ENCODE measurements around the gene YIPF1. TPM values are rescaled to one million over a fixed set of nuclear protein-coding genes. Genes with fewer than 3 reads are reported as not detected.

The YIPF1 gene
- total RNA-seq, 4 donors from 2014 or later = 6.7 to 25.9 (median 14.8) TPM

- peak overlapping the region; percentile 53 to 97 for H3K4me3 ChIP-seq
- DNase-seq = no peak
- no peaks in the 10 kb centered on the region for H3K27me3 ChIP-seq
- no peaks in the 10 kb centered on the region for H3K36me3 ChIP-seq
- no peaks in the 10 kb centered on the region for H3K4me1 ChIP-seq
- intact Hi-C loops (cut with DNase I; ENCODE audit: low total_unique reads) = no loop called here
- H3K9me3 ChIP-seq = peaks cover 0 to 5% of the 10 kb centered on the region in 2 donors
- H3K27ac ChIP-seq = peak overlapping the region; percentile 87 to 91
- TF ChIP-seq CTCF (IDR thresholded peaks at IDR 0.05) = no peak
- TF ChIP-seq POLR2A (IDR thresholded peaks at IDR 0.05) = no peak
These were observed 51.0 kb downstream of the YIPF1 start for GRCh38 chr1:53838654-53838974.

- no peaks in the 10 kb centered on the region for H3K36me3 ChIP-seq
- peak within 1 kb of the TSS; percentile 87 to 91 for H3K27ac ChIP-seq
- DNase-seq = peak; percentile 89 to 90
- H3K27me3 ChIP-seq = no peaks in the 10 kb centered on the region
- H3K4me1 ChIP-seq = no peaks in the 10 kb centered on the region
- TF ChIP-seq CTCF (IDR thresholded peaks at IDR 0.05) = peak; percentile 30 to 43 (median 38)
- no peak for TF ChIP-seq POLR2A (IDR thresholded peaks at IDR 0.05)
- intact Hi-C loops (cut with DNase I; ENCODE audit: low total_unique reads) = no loop called here
- peaks cover 0 to 5% of the 10 kb centered on the region in 2 donors for H3K9me3 ChIP-seq
- H3K4me3 ChIP-seq = peak within 1 kb of the TSS; percentile 53 to 97
These were observed 51.5 kb downstream of the YIPF1 start, which contains the start of gene NDC1 for GRCh38 chr1:53837924-53838653. TSS of gene NDC1 (minus strand) at chr1:53838296. CDS start at chr1:53838261, 35 bp downstream.

GRCh38 chr1:53837646-53837923, 52.0 kb downstream of the YIPF1 start:
- TF ChIP-seq POLR2A (IDR thresholded peaks at IDR 0.05) (no peak), CTCF (IDR thresholded peaks at IDR 0.05) (no peak)

GRCh38 chr1:53835491-53835890, 54.1 kb downstream of the YIPF1 start:
- intact Hi-C loops (cut with DNase I; ENCODE audit: low total_unique reads) = no loop called here
- TF ChIP-seq CTCF (IDR thresholded peaks at IDR 0.05) (no peak), POLR2A (IDR thresholded peaks at IDR 0.05) (no peak)
- Histone ChIP-seq H3K27ac (no peak overlapping the region), H3K4me3 (no peak overlapping the region), H3K27me3 (no peaks in the 10 kb centered on the region), H3K36me3 (no peaks in the 10 kb centered on the region), H3K4me1 (no peaks in the 10 kb centered on the region), H3K9me3 (no peaks in the 10 kb centered on the region)
- DNase-seq = no peak

More at GRCh38 chr1:53837646-53837923, 52.0 kb downstream of the YIPF1 start:
- intact Hi-C loops (cut with DNase I; ENCODE audit: low total_unique reads) = no loop called here
- H3K27me3 ChIP-seq = no peaks in the 10 kb centered on the region
- no peaks in the 10 kb centered on the region for H3K4me1 ChIP-seq
- H3K9me3 ChIP-seq = peaks cover 0 to 3% of the 10 kb centered on the region in 2 donors
- peak overlapping the region; percentile 53 to 97 for H3K4me3 ChIP-seq
- no peak for DNase-seq
- peak overlapping the region; percentile 87 to 91 for H3K27ac ChIP-seq
- no peaks in the 10 kb centered on the region for H3K36me3 ChIP-seq

- intact Hi-C loops (cut with DNase I; ENCODE audit: low total_unique reads) = no loop called here
- Histone ChIP-seq H3K4me3 (no peak overlapping the region), H3K9me3 (no peaks in the 10 kb centered on the region), H3K27ac (no peak overlapping the region), H3K27me3 (no peaks in the 10 kb centered on the region), H3K4me1 (no peaks in the 10 kb centered on the region), H3K36me3 (no peaks in the 10 kb centered on the region)
- TF ChIP-seq POLR2A (IDR thresholded peaks at IDR 0.05) (no peak), CTCF (IDR thresholded peaks at IDR 0.05) (no peak)
- DNase-seq = no peak
These were observed 54.8 kb downstream of the YIPF1 start for GRCh38 chr1:53834776-53835175.
